ENCODE measurements around the gene PSAT1. TPM values are rescaled to one million over a fixed set of nuclear protein-coding genes. Genes with fewer than 3 reads are reported as not detected.

Gene PSAT1
- total RNA-seq, 1 experiment from 2014 or later, result 226 TPM

- no peaks in the 10 kb centered on the region for H3K27me3 ChIP-seq (ENCODE audit: insufficient read depth, low read length)
- H3K4me2 ChIP-seq (ENCODE audit: low read length), result no peak overlapping the region
- no peaks in the 10 kb centered on the region for H3K9me3 ChIP-seq (ENCODE audit: control insufficient read depth in 1 of 2, insufficient read depth in 1 of 2, low read depth in 1 of 2, low read length in 2 of 2)
- POLR2A ChIA-PET, result no interaction called here
- ATAC-seq, result no peak
- intact Hi-C loops (cut with micrococcal nuclease), result no loop called here
- TF ChIP-seq SRF (IDR thresholded peaks at IDR 0.05; ENCODE audit: low read depth) (no peak), ATF3 (IDR thresholded peaks at IDR 0.05) (no peak), ZFX (IDR thresholded peaks at IDR 0.05) (no peak), SP1 (IDR thresholded peaks at IDR 0.05; ENCODE audit: low read depth) (no peak), EZH2phosphoT487 (IDR thresholded peaks at IDR 0.05; ENCODE audit: borderline replicate concordance) (no peak), RAD21 (IDR thresholded peaks at IDR 0.05; ENCODE audit: low read depth) (no peak), CEBPB (IDR thresholded peaks at IDR 0.05; ENCODE audit: low read depth) (no peak), EZH2 (IDR thresholded peaks at IDR 0.05) (no peak), ELF1 (IDR thresholded peaks at IDR 0.05; ENCODE audit: borderline replicate concordance, low read depth) (no peak), SIN3A (IDR thresholded peaks at IDR 0.05; ENCODE audit: low read depth) (no peak), CTCF (IDR thresholded peaks at IDR 0.05 in 2 of 3, conservative IDR thresholded peaks at IDR 0.05 in 1 of 3; ENCODE audit: borderline replicate concordance in 1 of 3, insufficient read depth in 1 of 3, low read depth in 2 of 3, low read length in 2 of 3) (no peak), EGR1 (IDR thresholded peaks at IDR 0.05; ENCODE audit: low read depth) (no peak), MAX (IDR thresholded peaks at IDR 0.05) (no peak), POLR2A (IDR thresholded peaks at IDR 0.05; ENCODE audit: borderline replicate concordance, extremely low read depth, insufficient read depth, insufficient read length) (no peak)
- no peak overlapping the region for H2AFZ ChIP-seq (ENCODE audit: low read depth, low read length, poor library complexity, severe bottlenecking)
- no peak overlapping the region for H3K4me3 ChIP-seq (replicated peaks in 1 of 2; ENCODE audit: low read depth in 1 of 2, low read length in 2 of 2)
- CTCF ChIA-PET, result no interaction called here
- H3K9ac ChIP-seq (ENCODE audit: low read length), result no peak overlapping the region
- 0 out of 2 replicates have a peak, but pooled peaks cover 8% of the 10 kb centered on the region for H3K79me2 ChIP-seq (ENCODE audit: insufficient read depth, low read length)
- H3K27ac ChIP-seq (ENCODE audit: low read depth, low read length), result no peak overlapping the region
- RAD21 ChIA-PET (ENCODE audit: low non-redundant PET in 1 of 2, low total read pairs in 2 of 2, uncharacterized antibody in 2 of 2, unreplicated experiment in 2 of 2), result no interaction called here
- H3K4me1 ChIP-seq (ENCODE audit: control insufficient read depth in 1 of 2, insufficient read depth in 2 of 2, low read length in 2 of 2), result no peaks in the 10 kb centered on the region
- H3K9me2 ChIP-seq (ENCODE audit: insufficient read depth), result no peaks in the 10 kb centered on the region
- no TSS peak for BruUV-seq (replicated peaks)
- DNase-seq (ENCODE audit: low read depth, low spot score), result no peak
- no peaks in the 10 kb centered on the region for H4K20me1 ChIP-seq (ENCODE audit: insufficient read depth)
- peaks cover 18 to 33% of the 10 kb centered on the region in 2 experiments; a peak in 3 of 4 replicates for H3K36me3 ChIP-seq (ENCODE audit: control insufficient read depth in 1 of 2, insufficient read depth in 2 of 2, low read length in 2 of 2)
These were observed 14.2 kb downstream of the PSAT1 start for GRCh38 chr9:78311075-78311474.

Data from HCT116 (cell line).